CD14-positive monocyte (primary cell): ENCODE results near the gene KLC1. TPM values are rescaled to one million over a fixed set of nuclear protein-coding genes. Genes with fewer than 3 reads are reported as not detected.

Experiments used
- DNase-seq, 3 donors: peaks; one replicate each; pipeline ENCODE4 v3.0.0-alpha.2; 2011 to 2022
- H2AFZ ChIP-seq: 2 replicates; pipeline ENCODE4 v1.6.0; 2012; ENCODE audit warnings: mild to moderate bottlenecking, low read depth, low read length, inconsistent platforms; ENCODE audit not compliant: insufficient read depth, poor library complexity, severe bottlenecking
- H3K27ac ChIP-seq, 2 donors: 1 replicate in 1 of 2; 2 replicates in 1 of 2; pipeline ENCODE4 v1.5.1; 2012 to 2013; ENCODE audit warnings: low read length in 2 of 2, control low read depth in 1 of 2, inconsistent platforms in 1 of 2, low read depth in 1 of 2, mild to moderate bottlenecking in 1 of 2
- H3K27me3 ChIP-seq, 2 donors: one replicate each; pipeline versions ENCODE4 v1.6.0 to v1.6.1; 2011 to 2013; ENCODE audit warnings: low read length in 2 of 2; ENCODE audit not compliant: control insufficient read depth in 2 of 2, insufficient read depth in 2 of 2
- H3K36me3 ChIP-seq, 2 donors: replicated peaks in 1 of 2; 1 replicate in 1 of 2; 2 replicates in 1 of 2; pipeline versions ENCODE4 v1.5.1 to v1.6.1; 2012 to 2013; ENCODE audit warnings: low read length in 2 of 2, control low read depth in 1 of 2, inconsistent platforms in 1 of 2, mild to moderate bottlenecking in 1 of 2; ENCODE audit not compliant: insufficient read depth in 2 of 2, control insufficient read depth in 1 of 2
- H3K4me1 ChIP-seq, 2 donors: 1 replicate in 1 of 2; 2 replicates in 1 of 2; pipeline versions ENCODE4 v1.5.1 to v1.6.1; 2012 to 2013; ENCODE audit warnings: low read length in 2 of 2, control low read depth in 1 of 2, inconsistent platforms in 1 of 2, mild to moderate bottlenecking in 1 of 2, moderate library complexity in 1 of 2; ENCODE audit not compliant: insufficient read depth in 2 of 2, control insufficient read depth in 1 of 2
- H3K4me2 ChIP-seq: replicated peaks from 2 replicates; pipeline ENCODE3; 2012; ENCODE audit warnings: low read length, moderate library complexity, mild to moderate bottlenecking; ENCODE audit not compliant: poor library complexity, severe bottlenecking; ENCODE audit errors: extremely low read depth
- H3K4me3 ChIP-seq, 3 experiments: fragments of 200-600 bp in 1 of 3; sonication (generic) in 1 of 3; replicated peaks in 1 of 3; 1 replicate in 2 of 3; 2 replicates in 1 of 3; pipeline ENCODE4 v1.5.1; 2011 to 2013; ENCODE audit warnings: low read length in 3 of 3, mild to moderate bottlenecking in 3 of 3, control low read depth in 2 of 3, low read depth in 2 of 3, inconsistent platforms in 1 of 3, moderate library complexity in 1 of 3
- H3K79me2 ChIP-seq: 2 replicates; pipeline ENCODE4 v1.6.0; 2012; ENCODE audit warnings: mild to moderate bottlenecking, control low read depth, inconsistent platforms, low read length, moderate library complexity; ENCODE audit not compliant: insufficient read depth
- H3K9ac ChIP-seq: 2 replicates; pipeline ENCODE4 v1.6.0; 2017; ENCODE audit warnings: low read length, mild to moderate bottlenecking; ENCODE audit not compliant: insufficient read depth, poor library complexity, severe bottlenecking
- H3K9me3 ChIP-seq, 2 donors: replicated peaks in 1 of 2; 1 replicate in 1 of 2; 2 replicates in 1 of 2; pipeline versions ENCODE4 v1.5.1 to v1.6.1; 2012 to 2013; ENCODE audit warnings: low read length in 2 of 2, control low read depth in 1 of 2; ENCODE audit not compliant: control insufficient read depth in 1 of 2, insufficient read depth in 1 of 2
- H4K20me1 ChIP-seq: 2 replicates; pipeline ENCODE4 v1.6.0; 2012; ENCODE audit warnings: mild to moderate bottlenecking, low read length, control low read depth, moderate library complexity; ENCODE audit not compliant: insufficient read depth
- H3K27ac Mint-ChIP-seq, 7 donors: one replicate each; pipeline ENCODE4 v1.8.0; 2020; ENCODE audit warnings: mild to moderate bottlenecking in 7 of 7, mixed read lengths in 7 of 7, moderate library complexity in 6 of 7, inconsistent platforms in 2 of 7
- H3K27me3 Mint-ChIP-seq, 3 donors: one replicate each; pipeline ENCODE4 v1.8.0; 2021 to 2022; ENCODE audit warnings: low read depth in 3 of 3, mild to moderate bottlenecking in 3 of 3, mixed read lengths in 3 of 3, moderate library complexity in 3 of 3, inconsistent platforms in 1 of 3
- H3K36me3 Mint-ChIP-seq, 2 donors: one replicate each; pipeline ENCODE4 v1.8.0; 2020; ENCODE audit warnings: mixed read lengths in 2 of 2, inconsistent platforms in 1 of 2, mild to moderate bottlenecking in 1 of 2
- H3K4me1 Mint-ChIP-seq: one replicate; pipeline ENCODE4 v1.8.0; 2020; ENCODE audit warnings: mild to moderate bottlenecking, mixed read lengths
- H3K4me3 Mint-ChIP-seq, 2 donors: one replicate each; pipeline ENCODE4 v1.8.0; 2020; ENCODE audit warnings: mild to moderate bottlenecking in 2 of 2, mixed read lengths in 2 of 2, moderate library complexity in 1 of 2
- H3K9me3 Mint-ChIP-seq, 7 donors: one replicate each; pipeline ENCODE4 v1.8.0; 2020 to 2022; ENCODE audit warnings: mixed read lengths in 7 of 7, mild to moderate bottlenecking in 6 of 7, moderate library complexity in 6 of 7, inconsistent platforms in 2 of 7
- CTCF ChIP-seq: fragments of 200-600 bp; IDR thresholded peaks from one replicate; pipeline ENCODE4 v1.8.0; 2022; ENCODE audit warnings: antibody characterized with exemption, mild to moderate bottlenecking
- WGBS: methylation state at CpG from one replicate; pipeline ENCODE4 v1.1.5; 2013; ENCODE audit warnings: missing lambda C conversion rate; ENCODE audit not compliant: insufficient coverage; 5-methylcytosine and 5-hydroxymethylcytosine counted together
- intact Hi-C, 2 donors: fragments of 100-400 bp; cut with micrococcal nuclease; formaldehyde crosslinking; loops; one replicate each; pipeline versions ENCODE4 v1.15.0 to v1.15.1; 2023
- polyA plus RNA-seq, 3 donors: library from polyadenylated mRNA; depleted of rRNA in 1 of 3; unstranded in 2 of 3; stranded (reverse) in 1 of 3; fragments of 300-500 nt in 2 of 3; fragments of >200 nt in 1 of 3; fragmentation: Illumina TruSeq in 2 of 3; gene quantifications; 1 replicate in 2 of 3; 2 replicates in 1 of 3; pipeline ENCODE4 v1.2.3, GENCODE V29; 2012 to 2021

KLC1 gene
- polyA plus RNA-seq, 3 donors, result 41.5 to 108 (median 46.6) TPM

- H3K4me2 ChIP-seq, result no peak overlapping the region
- H3K4me3 ChIP-seq, result no peak overlapping the region
- peaks cover 19% of the 10 kb centered on the region for H3K4me1 Mint-ChIP-seq
- no peak overlapping the region for H2AFZ ChIP-seq
- peaks cover 17 to 36% of the 10 kb centered on the region in 2 donors for H3K36me3 ChIP-seq
- peaks cover 15 to 26% of the 10 kb centered on the region in 2 donors for H3K36me3 Mint-ChIP-seq
- H3K4me3 Mint-ChIP-seq, result no peak overlapping the region
- H3K9me3 ChIP-seq, result no peaks in the 10 kb centered on the region
- H3K9ac ChIP-seq, result no peak overlapping the region
- no peak for TF ChIP-seq CTCF
- peaks cover 6% of the 10 kb centered on the region for H4K20me1 ChIP-seq
- H3K9me3 Mint-ChIP-seq, result no peaks in the 10 kb centered on the region
- no peak overlapping the region for H3K27ac ChIP-seq
- 99% methylated on average over 11 of the region's 15 CpGs for WGBS
- peaks cover 8 to 11% of the 10 kb centered on the region in 2 donors for H3K4me1 ChIP-seq
- H3K27me3 Mint-ChIP-seq, result peaks cover 0 to 2% (median 0%) of the 10 kb centered on the region in 3 donors
- no peak for DNase-seq
- peaks cover 17% of the 10 kb centered on the region for H3K79me2 ChIP-seq
- intact Hi-C loops, result no loop called here
- no peaks in the 10 kb centered on the region for H3K27me3 ChIP-seq
- peak overlapping the region in 2 of 7 donors; percentile 57 to 76 for H3K27ac Mint-ChIP-seq
Observed at GRCh38 chr14:103709814-103710213, 80.8 kb downstream of the KLC1 start.

GRCh38 chr14:103710771-103711377 is 81.9 kb downstream of the KLC1 start:
- H3K36me3 ChIP-seq, result peaks cover 14 to 30% of the 10 kb centered on the region in 2 donors
- H3K4me3 ChIP-seq, result no peak overlapping the region
- H2AFZ ChIP-seq, result no peak overlapping the region
- Mint-ChIP-seq H3K4me3 (no peak overlapping the region), H3K27ac (peak overlapping the region in 2 of 7 donors; percentile 27 to 46), H3K36me3 (peaks cover 13 to 17% of the 10 kb centered on the region in 2 donors), H3K4me1 (peaks cover 15% of the 10 kb centered on the region), H3K9me3 (no peaks in the 10 kb centered on the region), H3K27me3 (peaks cover 0 to 2% (median 0%) of the 10 kb centered on the region in 3 donors)
- H3K27me3 ChIP-seq, result no peaks in the 10 kb centered on the region
- peaks cover 6% of the 10 kb centered on the region for H4K20me1 ChIP-seq
- peaks cover 8 to 16% of the 10 kb centered on the region in 2 donors for H3K4me1 ChIP-seq
- WGBS, result 92% methylated on average over 2 of the region's 9 CpGs
- intact Hi-C loops, result no loop called here
- no peak overlapping the region for H3K4me2 ChIP-seq
- H3K9me3 ChIP-seq, result no peaks in the 10 kb centered on the region
- DNase-seq, result no peak
- H3K9ac ChIP-seq, result no peak overlapping the region
- H3K27ac ChIP-seq, result no peak overlapping the region
- no peak for TF ChIP-seq CTCF
- H3K79me2 ChIP-seq, result peaks cover 17% of the 10 kb centered on the region
